C4-2B (cell line): ENCODE results near the gene FAM227B.
A peak's percentile ranks its signal among the peaks of the same experiment; 100 is the strongest.
"Not testable (repeated sequence)": the region's sequence is repeated elsewhere in the genome, so short reads cannot be mapped to it uniquely, and the experiment has no call there.

Experiments
- H3K27ac ChIP-seq: fragments of 450-650 bp; 2 replicates; pipeline ENCODE4 v1.5.1; 2017
- ZFX ChIP-seq: fragments of 450-650 bp; IDR thresholded peaks from 2 replicates; pipeline ENCODE4 v1.6.1; 2017
- TF ChIP-seq, protein P1 (sequence below): fragments of 450-650 bp; conservative IDR thresholded peaks from 2 replicates; pipeline ENCODE4 v1.5.1; 2017; ENCODE audit warnings: mild to moderate bottlenecking

The FAM227B gene

DNA sequence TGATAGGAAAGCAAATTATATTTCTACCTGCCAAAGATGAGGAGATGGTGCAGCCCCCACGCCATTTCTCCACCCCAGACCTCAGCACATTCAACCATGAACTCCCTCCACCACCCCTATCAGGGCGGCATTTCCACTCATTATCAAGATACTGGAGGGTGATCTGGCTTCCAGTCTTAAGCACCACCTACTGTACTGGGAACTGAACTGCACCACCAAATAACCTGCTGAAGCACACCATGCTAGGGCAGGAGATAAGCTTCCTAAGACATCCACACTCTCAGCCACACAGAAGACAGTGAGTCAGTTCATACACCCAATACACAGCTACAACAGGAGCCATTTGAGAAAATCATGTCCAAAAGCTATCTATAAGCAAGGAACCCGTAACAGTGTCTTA, 98.8 kb downstream of the FAM227B start:
- TF ChIP-seq, protein P1, sequence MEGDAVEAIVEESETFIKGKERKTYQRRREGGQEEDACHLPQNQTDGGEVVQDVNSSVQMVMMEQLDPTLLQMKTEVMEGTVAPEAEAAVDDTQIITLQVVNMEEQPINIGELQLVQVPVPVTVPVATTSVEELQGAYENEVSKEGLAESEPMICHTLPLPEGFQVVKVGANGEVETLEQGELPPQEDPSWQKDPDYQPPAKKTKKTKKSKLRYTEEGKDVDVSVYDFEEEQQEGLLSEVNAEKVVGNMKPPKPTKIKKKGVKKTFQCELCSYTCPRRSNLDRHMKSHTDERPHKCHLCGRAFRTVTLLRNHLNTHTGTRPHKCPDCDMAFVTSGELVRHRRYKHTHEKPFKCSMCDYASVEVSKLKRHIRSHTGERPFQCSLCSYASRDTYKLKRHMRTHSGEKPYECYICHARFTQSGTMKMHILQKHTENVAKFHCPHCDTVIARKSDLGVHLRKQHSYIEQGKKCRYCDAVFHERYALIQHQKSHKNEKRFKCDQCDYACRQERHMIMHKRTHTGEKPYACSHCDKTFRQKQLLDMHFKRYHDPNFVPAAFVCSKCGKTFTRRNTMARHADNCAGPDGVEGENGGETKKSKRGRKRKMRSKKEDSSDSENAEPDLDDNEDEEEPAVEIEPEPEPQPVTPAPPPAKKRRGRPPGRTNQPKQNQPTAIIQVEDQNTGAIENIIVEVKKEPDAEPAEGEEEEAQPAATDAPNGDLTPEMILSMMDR: peak; percentile 42
- no peak for TF ChIP-seq ZFX
- H3K27ac ChIP-seq: no peak overlapping the region

GRCh38 chr15:49512739-49513138, 107.9 kb downstream of the FAM227B start:
- not testable (repeated sequence) for H3K27ac ChIP-seq

DNA sequence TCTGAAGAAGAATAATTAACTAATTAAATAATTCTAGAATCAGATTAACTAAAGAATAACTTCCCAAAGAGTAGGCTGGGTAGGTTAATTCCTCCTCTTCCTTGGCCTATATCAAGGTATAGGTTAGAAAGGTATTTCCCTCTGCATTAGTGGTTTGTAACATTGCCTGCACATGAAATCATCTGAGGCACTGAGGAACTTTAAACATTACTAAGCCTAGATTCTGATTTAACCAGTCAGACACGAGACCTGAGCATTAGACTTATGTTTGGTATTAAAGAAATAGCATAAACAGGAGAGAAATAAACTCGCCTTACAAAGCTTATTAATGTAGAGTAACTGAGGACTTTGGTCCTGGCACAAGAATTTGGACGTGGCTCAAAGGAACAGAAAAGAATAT, 113.4 kb downstream of the FAM227B start:
- no peak overlapping the region for H3K27ac ChIP-seq
- TF ChIP-seq ZFX: no peak

- no peak overlapping the region for H3K27ac ChIP-seq
- TF ChIP-seq ZFX: no peak
- TF ChIP-seq, protein P1: no peak
Observed at GRCh38 chr15:49506341-49506740, 114.3 kb downstream of the FAM227B start.

GRCh38 chr15:49501586-49501985, 119.0 kb downstream of the FAM227B start:
- TF ChIP-seq, protein P1: no peak
- no peak for TF ChIP-seq ZFX
- H3K27ac ChIP-seq: no peak overlapping the region

DNA sequence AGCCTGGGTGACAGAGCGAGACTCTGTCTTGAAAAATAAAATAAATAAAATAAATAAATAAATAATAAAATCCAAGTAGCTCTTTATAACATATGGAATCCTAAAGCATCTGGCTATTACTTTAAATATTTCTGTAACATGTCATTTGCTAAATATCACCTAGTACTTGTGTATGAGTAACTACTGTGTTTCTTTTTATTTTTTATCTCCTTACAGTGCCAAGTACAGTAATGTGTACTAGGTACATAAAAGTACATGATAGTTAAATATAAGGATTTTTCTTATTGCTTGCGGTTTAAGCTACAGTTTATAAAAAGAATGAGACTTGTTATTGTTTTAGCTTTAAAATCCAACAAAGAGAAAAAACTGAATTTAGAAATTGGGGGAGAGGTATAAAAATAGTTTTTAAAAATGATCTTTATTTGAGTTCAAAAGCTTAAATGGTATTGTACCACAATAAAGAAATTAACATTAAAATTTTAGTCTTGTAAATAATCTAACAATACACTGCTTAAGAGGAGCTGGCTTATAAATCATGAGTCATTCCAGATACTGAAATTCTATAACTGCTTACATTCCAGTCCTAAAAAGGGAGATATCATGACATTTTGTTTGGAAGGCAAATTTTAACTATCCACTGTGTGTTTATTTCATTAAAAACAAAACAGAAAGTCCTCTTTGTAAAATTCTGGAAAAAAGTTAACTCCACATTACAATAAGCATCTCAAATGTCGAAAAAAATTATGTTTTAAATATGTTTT, 124.4 kb downstream of the FAM227B start:
- TF ChIP-seq, protein P1: no peak
- TF ChIP-seq ZFX: no peak
- no peak overlapping the region for H3K27ac ChIP-seq

DNA sequence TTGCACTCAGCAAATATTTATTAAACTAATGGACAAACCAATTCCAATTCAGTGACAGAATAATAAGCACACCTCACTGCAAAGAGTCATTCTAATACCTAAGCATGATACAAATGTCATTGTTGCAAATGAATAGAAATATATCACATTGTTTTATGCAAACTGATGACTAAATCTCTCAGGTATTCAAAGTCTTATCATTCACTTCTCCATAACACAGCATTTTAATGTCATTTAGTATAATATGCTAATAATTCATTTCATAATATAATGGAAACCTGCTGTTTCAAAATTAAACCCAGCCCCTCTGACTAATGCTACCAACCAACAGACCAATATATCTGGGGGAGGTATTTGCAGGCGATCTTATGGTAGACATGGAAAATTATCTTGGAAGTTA, 125.8 kb downstream of the FAM227B start:
- no peak for TF ChIP-seq ZFX
- TF ChIP-seq, protein P1: no peak
- no peak overlapping the region for H3K27ac ChIP-seq

- TF ChIP-seq, protein P1: no peak
- no peak for TF ChIP-seq ZFX
- H3K27ac ChIP-seq: no peak overlapping the region
Observed at GRCh38 chr15:49492830-49493229, 127.8 kb downstream of the FAM227B start.
